WERI-Rb-1 (cell line): ENCODE data around the gene TSC2.
"Not testable (repeated sequence)": the region's sequence is repeated elsewhere in the genome, so short reads cannot be mapped to it uniquely, and the experiment has no call there.

Experiments
- DNase-seq: peaks from one replicate; pipeline ENCODE4 v3.0.0-alpha.2; 2020
- H3K27ac ChIP-seq: fragments of 250-450 bp; sonication (Bioruptor Pico); 2 replicates; pipeline ENCODE4 v1.5.1; 2020; ENCODE audit warnings: mild to moderate bottlenecking, moderate library complexity
- H3K27me3 ChIP-seq: fragments of 250-450 bp; sonication (Bioruptor Pico); 2 replicates; pipeline ENCODE4 v1.5.1; 2021; ENCODE audit warnings: mild to moderate bottlenecking, low read depth, moderate library complexity; ENCODE audit not compliant: insufficient read depth, severe bottlenecking
- H3K36me3 ChIP-seq: fragments of 250-450 bp; sonication (Bioruptor Pico); 2 replicates; pipeline ENCODE4 v1.5.1; 2020; ENCODE audit warnings: mild to moderate bottlenecking, moderate library complexity
- H3K4me3 ChIP-seq: 2 replicates; pipeline ENCODE4 v1.5.1; 2011; ENCODE audit warnings: low read depth, mild to moderate bottlenecking, control low read depth, low read length
- H3K9me3 ChIP-seq: fragments of 250-450 bp; sonication (Bioruptor Pico); 2 replicates; pipeline ENCODE4 v1.5.1; 2021; ENCODE audit warnings: mild to moderate bottlenecking, moderate library complexity; ENCODE audit not compliant: severe bottlenecking
- TF ChIP-seq, protein P1 (sequence below): IDR thresholded peaks from 2 replicates; pipeline ENCODE4 v1.5.1; 2011; ENCODE audit warnings: low read depth, mild to moderate bottlenecking, control low read depth, inconsistent platforms, low read length

TSC2 gene

DNA sequence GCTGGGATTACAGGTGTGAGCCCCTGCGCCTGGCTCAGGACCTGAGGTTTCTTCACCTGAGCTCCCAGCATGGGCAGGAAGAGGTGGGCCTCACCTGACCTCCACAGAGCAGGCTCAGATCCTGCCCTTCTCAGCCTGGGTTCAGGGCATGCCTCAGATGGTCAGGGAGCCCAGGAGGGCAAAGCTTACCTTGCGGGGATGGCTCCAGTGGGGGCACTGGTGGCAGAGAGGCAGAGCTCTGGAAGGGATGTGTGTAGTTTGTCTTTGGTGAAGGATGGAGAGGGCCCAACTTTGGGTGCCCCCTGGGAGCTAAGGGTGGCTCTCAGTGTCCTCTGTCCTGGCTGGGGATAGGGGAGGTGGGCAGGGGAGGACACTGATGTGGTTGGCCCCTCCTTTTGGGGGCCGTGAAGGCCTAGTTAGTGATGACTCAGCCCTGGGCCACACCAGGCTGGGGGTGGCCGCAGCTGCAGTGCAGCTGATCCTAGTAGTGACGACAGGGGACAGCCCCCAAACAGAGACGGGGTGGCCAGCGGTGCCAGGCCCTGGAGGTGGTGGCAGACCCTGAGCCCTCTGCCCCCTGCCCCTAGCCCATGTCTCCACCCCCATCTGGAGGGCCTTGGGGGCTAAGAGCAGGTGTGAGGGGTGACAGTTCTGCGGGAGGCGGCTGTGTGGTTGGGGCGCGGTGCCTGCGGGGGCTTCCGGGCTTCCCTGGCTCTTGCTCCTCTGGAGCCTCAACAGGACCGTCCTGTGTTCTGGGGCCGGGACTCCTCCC, 15.3 kb upstream of the TSC2 start:
- H3K9me3 ChIP-seq: no peaks in the 10 kb centered on the region
- TF ChIP-seq, protein P1, sequence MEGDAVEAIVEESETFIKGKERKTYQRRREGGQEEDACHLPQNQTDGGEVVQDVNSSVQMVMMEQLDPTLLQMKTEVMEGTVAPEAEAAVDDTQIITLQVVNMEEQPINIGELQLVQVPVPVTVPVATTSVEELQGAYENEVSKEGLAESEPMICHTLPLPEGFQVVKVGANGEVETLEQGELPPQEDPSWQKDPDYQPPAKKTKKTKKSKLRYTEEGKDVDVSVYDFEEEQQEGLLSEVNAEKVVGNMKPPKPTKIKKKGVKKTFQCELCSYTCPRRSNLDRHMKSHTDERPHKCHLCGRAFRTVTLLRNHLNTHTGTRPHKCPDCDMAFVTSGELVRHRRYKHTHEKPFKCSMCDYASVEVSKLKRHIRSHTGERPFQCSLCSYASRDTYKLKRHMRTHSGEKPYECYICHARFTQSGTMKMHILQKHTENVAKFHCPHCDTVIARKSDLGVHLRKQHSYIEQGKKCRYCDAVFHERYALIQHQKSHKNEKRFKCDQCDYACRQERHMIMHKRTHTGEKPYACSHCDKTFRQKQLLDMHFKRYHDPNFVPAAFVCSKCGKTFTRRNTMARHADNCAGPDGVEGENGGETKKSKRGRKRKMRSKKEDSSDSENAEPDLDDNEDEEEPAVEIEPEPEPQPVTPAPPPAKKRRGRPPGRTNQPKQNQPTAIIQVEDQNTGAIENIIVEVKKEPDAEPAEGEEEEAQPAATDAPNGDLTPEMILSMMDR: no peak
- H3K36me3 ChIP-seq: peaks cover 20% of the 10 kb centered on the region
- H3K4me3 ChIP-seq: no peak overlapping the region
- DNase-seq: no peak
- H3K27me3 ChIP-seq: no peaks in the 10 kb centered on the region
- H3K27ac ChIP-seq: no peak overlapping the region

DNA sequence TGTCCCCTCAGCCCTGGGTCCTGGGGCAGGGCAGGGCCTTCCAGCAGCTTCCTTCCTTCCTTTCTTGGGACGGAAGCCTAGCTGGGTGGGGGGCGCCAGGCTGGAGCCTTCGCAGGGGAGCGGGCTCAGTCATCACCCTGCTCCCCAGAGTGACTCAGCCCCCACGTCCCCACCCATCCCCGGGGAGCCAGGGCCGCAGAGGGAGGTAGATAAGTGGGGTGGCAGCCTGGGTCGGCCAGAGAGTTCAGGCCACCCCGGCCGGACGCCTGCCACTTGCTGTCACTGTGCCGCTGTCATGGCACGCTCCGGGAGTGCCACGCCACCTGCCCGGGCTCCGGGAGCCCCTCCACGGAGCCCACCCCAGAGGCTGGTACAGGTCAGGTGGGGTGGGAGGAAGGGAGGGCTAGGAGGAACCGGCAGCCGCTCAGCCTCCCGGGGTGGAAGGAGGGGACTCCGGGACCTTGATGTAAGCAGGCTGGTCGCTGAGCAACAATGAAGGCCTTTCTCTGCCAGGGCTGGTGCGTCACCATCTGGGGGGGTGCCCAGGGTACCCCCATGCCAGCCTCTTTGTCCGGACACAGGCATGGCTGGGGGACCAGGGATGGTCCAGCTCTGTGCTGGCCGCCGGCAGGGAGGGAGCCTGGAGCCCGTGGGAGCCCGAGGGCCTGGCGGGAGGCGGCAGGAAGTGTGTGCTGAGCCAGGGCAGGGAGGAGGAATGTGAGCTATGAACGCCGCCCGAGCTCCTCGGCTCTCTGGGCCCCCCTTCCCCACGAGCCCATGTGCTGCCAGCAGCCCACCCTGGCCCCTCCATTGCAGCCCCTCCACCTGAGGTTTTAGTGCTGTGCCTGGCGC, 14.5 kb upstream of the TSC2 start:
- H3K27ac ChIP-seq: no peak overlapping the region
- TF ChIP-seq, protein P1: no peak
- no peak for DNase-seq
- H3K36me3 ChIP-seq: peaks cover 26% of the 10 kb centered on the region
- no peaks in the 10 kb centered on the region for H3K9me3 ChIP-seq
- H3K4me3 ChIP-seq: no peak overlapping the region
- no peaks in the 10 kb centered on the region for H3K27me3 ChIP-seq

DNA sequence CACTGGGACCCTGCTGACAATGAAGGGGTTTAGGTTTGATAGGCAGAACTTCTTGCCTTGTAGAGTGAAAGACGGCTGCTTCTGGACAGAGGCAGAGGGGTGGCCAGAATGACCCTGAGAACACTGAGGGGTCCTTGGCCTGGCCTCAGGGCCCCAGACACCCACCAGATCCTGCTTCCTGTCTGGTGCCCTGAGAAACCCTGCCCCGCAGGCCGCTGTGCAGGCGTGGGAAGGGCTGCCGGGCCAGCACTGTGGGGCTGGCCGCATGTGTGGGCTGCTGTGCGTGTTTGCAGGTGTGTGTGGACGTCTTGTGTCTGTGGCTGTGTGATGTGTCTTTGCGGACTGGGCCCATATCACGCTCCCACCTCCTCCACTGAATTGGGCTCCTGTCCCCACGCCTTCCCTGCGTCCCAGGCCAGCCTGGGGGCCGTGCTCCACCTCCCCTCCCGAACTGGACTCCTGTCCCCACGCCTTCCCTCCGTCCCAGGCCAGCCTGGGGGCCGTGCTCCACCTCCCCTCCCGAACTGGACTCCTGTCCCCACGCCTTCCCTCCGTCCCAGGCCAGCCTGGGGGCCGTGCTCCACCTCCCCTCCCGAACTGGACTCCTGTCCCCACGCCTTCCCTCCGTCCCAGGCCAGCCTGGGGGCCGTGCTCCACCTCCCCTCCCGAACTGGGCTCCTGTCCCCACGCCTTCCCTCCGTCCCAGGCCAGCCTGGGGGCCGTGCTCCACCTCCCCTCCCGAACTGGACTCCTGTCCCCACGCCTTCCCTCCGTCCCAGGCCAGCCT, 13.7 kb upstream of the TSC2 start:
- not testable (repeated sequence) for H3K9me3 ChIP-seq, H3K27me3 ChIP-seq, DNase-seq, H3K4me3 ChIP-seq, H3K27ac ChIP-seq
- peaks cover 30% of the 10 kb centered on the region for H3K36me3 ChIP-seq

DNA sequence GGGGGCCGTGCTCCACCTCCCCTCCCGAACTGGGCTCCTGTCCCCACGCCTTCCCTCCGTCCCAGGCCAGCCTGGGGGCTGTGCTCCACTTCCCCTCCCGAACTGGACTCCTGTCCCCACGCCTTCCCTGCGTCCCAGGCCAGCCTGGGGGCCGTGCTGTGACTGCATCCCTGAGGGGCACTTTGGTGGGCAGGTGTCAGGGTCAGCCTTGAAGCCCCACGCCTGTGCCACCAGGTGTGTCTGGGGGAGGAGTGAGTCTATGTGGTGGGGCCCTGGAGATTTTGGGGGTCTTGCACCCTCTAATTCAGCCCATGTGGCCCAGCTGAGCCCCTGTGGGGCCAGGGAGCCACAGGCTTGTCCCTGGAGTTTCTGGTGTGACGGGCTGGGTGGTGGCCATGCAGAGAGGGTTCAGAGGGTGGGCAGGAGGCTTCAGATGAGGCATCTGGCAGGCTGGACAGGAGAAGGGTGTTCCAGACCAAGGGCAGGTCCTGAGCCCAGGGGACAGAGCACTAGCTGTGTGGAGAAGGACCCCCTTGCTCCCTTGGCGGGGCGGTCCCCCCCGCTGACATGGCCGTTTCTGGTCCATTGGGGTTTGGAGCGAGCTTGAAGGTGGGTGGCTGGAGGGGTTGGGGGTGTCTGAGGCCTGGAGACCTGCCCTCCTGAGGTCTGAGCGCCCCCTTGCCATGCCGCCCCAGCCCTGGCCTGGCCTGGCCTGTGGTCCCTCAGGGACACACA, 12.9 kb upstream of the TSC2 start:
- Histone ChIP-seq H3K36me3 (peaks cover 30% of the 10 kb centered on the region), H3K4me3 (no peak overlapping the region), H3K27ac (no peak overlapping the region), H3K27me3 (no peaks in the 10 kb centered on the region), H3K9me3 (no peaks in the 10 kb centered on the region)
- DNase-seq: no peak
- TF ChIP-seq, protein P1: no peak

DNA sequence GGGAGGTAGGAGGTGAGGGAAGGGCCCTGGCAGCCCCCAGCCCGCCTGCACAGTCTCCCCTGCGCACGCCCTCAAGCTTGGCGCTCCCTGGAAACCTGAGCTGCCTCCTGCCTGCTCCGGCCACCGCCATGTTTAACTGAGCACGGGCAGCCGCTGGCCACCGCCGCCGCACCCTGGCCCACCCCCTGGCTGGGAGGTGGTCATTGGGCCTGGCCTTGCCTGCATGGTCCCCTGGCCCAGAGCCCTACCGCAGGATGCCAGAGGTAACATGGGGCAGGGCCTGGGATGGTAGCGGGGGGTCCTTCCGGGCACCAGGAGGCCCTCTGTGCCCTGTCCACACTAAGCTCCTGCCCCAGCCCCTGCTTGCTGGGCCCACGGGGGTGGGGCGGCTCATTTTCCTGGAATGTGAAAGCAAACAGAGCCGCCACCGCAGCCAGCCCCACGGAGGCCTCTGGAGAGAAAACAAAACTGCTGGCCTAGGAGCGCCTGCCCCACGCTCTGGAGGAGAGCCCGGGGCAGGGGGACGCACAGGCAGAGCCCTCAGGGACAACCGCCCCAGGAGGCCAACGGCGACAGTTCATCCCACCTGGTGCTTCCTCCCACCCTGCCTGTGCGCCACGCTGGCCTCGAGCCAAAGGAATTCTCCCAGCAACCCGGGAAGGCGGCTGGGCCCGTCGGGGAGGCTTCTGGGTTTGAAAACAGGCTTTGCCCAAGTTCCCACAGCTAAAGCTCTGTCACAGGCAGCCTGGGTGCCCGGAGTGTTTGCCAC, 12.2 kb upstream of the TSC2 start:
- Histone ChIP-seq H3K36me3 (peaks cover 26% of the 10 kb centered on the region), H3K27me3 (no peaks in the 10 kb centered on the region), H3K4me3 (no peak overlapping the region), H3K9me3 (no peaks in the 10 kb centered on the region), H3K27ac (no peak overlapping the region)
- TF ChIP-seq, protein P1: no peak
- no peak for DNase-seq
